Right lobe of liver (tissue), 6 donors: ENCODE measurements around the gene WAC. TPM values are rescaled to one million over a fixed set of nuclear protein-coding genes. Genes with fewer than 3 reads are reported as not detected.
"Not testable (repeated sequence)": the region's sequence is repeated elsewhere in the genome, so short reads cannot be mapped to it uniquely, and the experiment has no call there.

Experiments used
- ATAC-seq, 4 donors: fragments of 200-7000 bp; cut with Tn5 transposase; one replicate each; pipeline ENCODE4 v1.9.1; 2020; ENCODE audit warnings: mild to moderate bottlenecking in 4 of 4, moderate library complexity in 4 of 4
- DNase-seq, 3 donors: peaks; one replicate each; pipeline ENCODE4 v3.0.0-alpha.2; 2020
- H3K27ac ChIP-seq, 3 donors: fragments of 200-600 bp; one replicate each; pipeline ENCODE4 v1.8.0; 2022
- H3K27me3 ChIP-seq, 2 donors: fragments of 200-600 bp; one replicate each; pipeline ENCODE4 v1.8.0; 2022
- H3K36me3 ChIP-seq, 4 donors: fragments of 200-600 bp; sonication (generic) in 1 of 4; one replicate each; pipeline versions ENCODE4 v1.5.1 to v1.8.0; 2017 to 2022; ENCODE audit warnings: control low read depth in 1 of 4
- H3K4me1 ChIP-seq, 4 donors: fragments of 200-600 bp; sonication (generic) in 1 of 4; one replicate each; pipeline versions ENCODE4 v1.5.1 to v1.8.0; 2017 to 2022; ENCODE audit warnings: control low read depth in 1 of 4
- H3K4me3 ChIP-seq, 3 donors: fragments of 200-600 bp; one replicate each; pipeline ENCODE4 v1.8.0; 2022
- H3K9me3 ChIP-seq, 4 donors: fragments of 200-600 bp; sonication (generic) in 1 of 4; one replicate each; pipeline versions ENCODE4 v1.5.1 to v1.8.0; 2017 to 2022; ENCODE audit warnings: control low read depth in 1 of 4
- CTCF ChIP-seq, 4 donors: fragments of 200-600 bp in 3 of 4; fragments of 450-650 bp in 1 of 4; IDR thresholded peaks; one replicate each; pipeline versions ENCODE4 v1.5.1 to v1.8.0; 2016 to 2022; ENCODE audit warnings: antibody characterized with exemption in 4 of 4, mild to moderate bottlenecking in 2 of 4
- POLR2A ChIP-seq: fragments of 450-650 bp; IDR thresholded peaks from one replicate; pipeline ENCODE4 v1.6.1; 2017; ENCODE audit warnings: antibody characterized with exemption, mild to moderate bottlenecking
- WGBS: methylation state at CpG from one replicate; pipeline ENCODE4 v1.1.6; 2018; ENCODE audit warnings: low coverage, low lambda C conversion rate; ENCODE audit not compliant: insufficient coverage; ENCODE audit errors: missing lambda C conversion rate; 5-methylcytosine and 5-hydroxymethylcytosine counted together
- intact Hi-C, 2 donors: fragments of 100-400 bp; cut with DNase I; formaldehyde crosslinking; loops; one replicate each; pipeline versions ENCODE4 v1.11.2 to v1.14.1; 2022
- total RNA-seq, 6 experiments: library from RNA; depleted of rRNA in 2 of 6; stranded (reverse); fragments of >200 nt in 2 of 6; fragmentation: NEBNext Ultra II Directional in 3 of 6; extraction: Animal tissue kit (Norgen Biotek cat#: 25700) in 3 of 6; gene quantifications; one replicate each; pipeline versions ENCODE4 v1.1.0 to v1.2.4, GENCODE V29; 2016 to 2023
- donor health status: DM: no; HTN: yes; CAD: no.
- donor health status: DM: no; HTN: no; CAD: no.
- donor health status: DM: no; HTN: no; CAD: no.
- donor health status: DM: no; HTN: yes; CAD: no.
- donor health status: DM: no; HTN: yes; CAD: no.

Gene WAC
- total RNA-seq, 6 experiments from 2014 or later = 34.3 to 52.4 (median 48.9) TPM

GRCh38 chr10:28570598-28570997 is 37.7 kb downstream of the WAC start:
- 60% methylated on average over 1 of the region's 1 CpG for WGBS
- H3K4me1 ChIP-seq = peaks cover 0 to 25% (median 0%) of the 10 kb centered on the region in 4 donors
- DNase-seq = no peak
- H3K4me3 ChIP-seq = no peak overlapping the region
- intact Hi-C loops = no loop called here
- H3K27ac ChIP-seq = no peak overlapping the region
- H3K9me3 ChIP-seq = no peaks in the 10 kb centered on the region
- H3K36me3 ChIP-seq = no peaks in the 10 kb centered on the region
- ATAC-seq = no peak
- no peaks in the 10 kb centered on the region for H3K27me3 ChIP-seq
- TF ChIP-seq POLR2A (no peak), CTCF (IDR thresholded peaks at IDR 0.05) (no peak)

- peaks cover 0 to 24% (median 0%) of the 10 kb centered on the region in 4 donors for H3K4me1 ChIP-seq
- H3K36me3 ChIP-seq = no peaks in the 10 kb centered on the region
- no peaks in the 10 kb centered on the region for H3K27me3 ChIP-seq
- DNase-seq (no peak), ATAC-seq (no peak)
- H3K9me3 ChIP-seq = no peaks in the 10 kb centered on the region
- H3K4me3 ChIP-seq = no peak overlapping the region
- no peak overlapping the region for H3K27ac ChIP-seq
- intact Hi-C loops = no loop called here
- 94% methylated on average over 6 of the region's 6 CpGs for WGBS
- TF ChIP-seq CTCF (IDR thresholded peaks at IDR 0.05) (no peak), POLR2A (no peak)
Measured at GRCh38 chr10:28571265-28571664, 38.3 kb downstream of the WAC start.

GRCh38 chr10:28574214-28574613 is 41.3 kb downstream of the WAC start:
- H3K4me1 ChIP-seq = peaks cover 0 to 14% (median 0%) of the 10 kb centered on the region in 4 donors
- DNase-seq, H3K4me3 ChIP-seq, H3K36me3 ChIP-seq, H3K27ac ChIP-seq, H3K27me3 ChIP-seq, H3K9me3 ChIP-seq, intact Hi-C loops: not testable (repeated sequence)
- WGBS = 72% methylated on average over 3 of the region's 10 CpGs
- ATAC-seq = peak in 1 of 4 donors; percentile 12

- Histone ChIP-seq H3K36me3 (no peaks in the 10 kb centered on the region), H3K9me3 (no peaks in the 10 kb centered on the region), H3K4me1 (peaks cover 0 to 2% (median 0%) of the 10 kb centered on the region in 4 donors), H3K27me3 (no peaks in the 10 kb centered on the region), H3K27ac (no peak overlapping the region), H3K4me3 (no peak overlapping the region)
- WGBS = 84% methylated on average over 5 of the region's 5 CpGs
- intact Hi-C loops = no loop called here
- ATAC-seq = no peak
- DNase-seq = no peak
- no peak for TF ChIP-seq CTCF (IDR thresholded peaks at IDR 0.05)
Measured at GRCh38 chr10:28575852-28576251, 42.9 kb downstream of the WAC start.

GRCh38 chr10:28577506-28577905 is 44.6 kb downstream of the WAC start:
- ATAC-seq = no peak
- H3K4me3 ChIP-seq = no peak overlapping the region
- intact Hi-C loops = no loop called here
- H3K27me3 ChIP-seq = no peaks in the 10 kb centered on the region
- peaks cover 0 to 2% (median 0%) of the 10 kb centered on the region in 4 donors for H3K4me1 ChIP-seq
- no peak for TF ChIP-seq POLR2A
- TF ChIP-seq CTCF (IDR thresholded peaks at IDR 0.05) = no peak
- no peaks in the 10 kb centered on the region for H3K36me3 ChIP-seq
- no peak for DNase-seq
- no peaks in the 10 kb centered on the region for H3K9me3 ChIP-seq
- no peak overlapping the region for H3K27ac ChIP-seq
- 79% methylated on average over 4 of the region's 4 CpGs for WGBS
